HG03457 (cell line): ENCODE results near the gene SLC6A18.
"Not testable (repeated sequence)": the region's sequence is repeated elsewhere in the genome, so short reads cannot be mapped to it uniquely, and the experiment has no call there.

Source experiments
- ATAC-seq: cut with Tn5 transposase; IDR thresholded peaks from one replicate; pipeline ENCODE4 v1.9.1; 2021; ENCODE audit warnings: moderate number of reproducible peaks; ENCODE audit not compliant: unreplicated experiment

The SLC6A18 gene

DNA sequence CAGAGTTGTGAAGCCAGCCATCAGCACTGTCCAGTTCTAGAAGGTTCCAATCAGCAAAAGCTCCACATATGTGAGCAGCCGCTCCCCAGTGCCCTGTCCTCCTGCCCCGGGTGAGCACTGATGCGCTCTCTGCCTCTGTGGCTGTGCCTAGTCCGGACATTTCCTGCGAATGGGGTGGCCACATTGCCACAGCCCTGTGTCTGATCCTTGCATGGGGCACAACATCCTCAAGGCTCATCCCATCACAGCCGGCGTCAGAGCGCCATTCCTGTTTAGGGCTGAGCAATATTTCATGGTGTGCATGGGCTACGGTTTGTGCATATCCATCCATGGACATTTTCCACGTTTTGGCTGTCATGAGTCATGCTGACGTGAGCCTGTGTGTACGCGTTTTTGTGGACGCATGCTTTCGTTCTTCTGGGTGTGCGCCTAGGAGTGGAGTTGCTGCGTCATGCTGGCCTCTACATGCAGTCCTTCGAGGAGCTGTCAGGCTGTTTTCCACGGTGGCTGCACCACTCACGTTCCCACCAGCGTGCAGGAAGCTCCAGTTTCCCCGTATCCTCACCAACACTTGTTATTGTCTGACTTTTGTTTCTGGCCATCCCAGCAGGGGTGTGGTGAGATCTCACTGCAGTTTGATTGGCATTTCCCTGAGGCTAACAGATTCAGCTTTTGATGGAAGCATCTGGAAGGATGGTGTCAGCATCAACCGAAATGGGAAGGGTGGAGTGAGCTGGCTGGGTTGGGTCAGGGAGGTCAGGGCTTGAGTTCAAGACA, 9.7 kb upstream of the SLC6A18 start:
- ATAC-seq: no peak

DNA sequence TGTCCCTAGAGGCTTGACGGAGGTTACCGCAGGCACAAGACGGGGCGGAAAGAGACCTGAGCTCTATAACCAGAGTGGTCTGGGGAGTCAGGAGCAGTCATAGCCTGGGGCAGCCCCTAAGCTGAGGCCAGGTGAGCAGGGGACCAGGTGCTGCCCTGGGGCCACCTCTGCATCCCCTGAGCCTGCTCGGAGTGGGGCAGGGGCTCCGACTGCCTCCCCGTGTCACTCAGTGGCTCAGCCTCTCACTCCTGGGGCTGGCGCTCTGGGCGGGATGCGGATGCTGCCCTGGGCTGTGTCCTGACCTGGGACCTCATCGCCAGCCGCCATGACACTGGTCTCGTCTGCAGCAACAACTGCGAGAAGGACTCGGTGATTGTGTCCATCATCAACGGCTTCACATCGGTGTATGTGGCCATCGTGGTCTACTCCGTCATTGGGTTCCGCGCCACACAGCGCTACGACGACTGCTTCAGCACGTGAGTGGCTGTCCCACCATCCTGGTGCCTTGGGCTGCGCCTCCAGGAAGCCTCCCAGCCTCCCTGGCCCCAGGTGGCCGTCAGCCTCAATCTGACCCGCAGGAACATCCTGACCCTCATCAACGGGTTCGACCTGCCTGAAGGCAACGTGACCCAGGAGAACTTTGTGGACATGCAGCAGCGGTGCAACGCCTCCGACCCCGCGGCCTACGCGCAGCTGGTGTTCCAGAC, 8.8 kb upstream of the SLC6A18 start:
- no peak for ATAC-seq

DNA sequence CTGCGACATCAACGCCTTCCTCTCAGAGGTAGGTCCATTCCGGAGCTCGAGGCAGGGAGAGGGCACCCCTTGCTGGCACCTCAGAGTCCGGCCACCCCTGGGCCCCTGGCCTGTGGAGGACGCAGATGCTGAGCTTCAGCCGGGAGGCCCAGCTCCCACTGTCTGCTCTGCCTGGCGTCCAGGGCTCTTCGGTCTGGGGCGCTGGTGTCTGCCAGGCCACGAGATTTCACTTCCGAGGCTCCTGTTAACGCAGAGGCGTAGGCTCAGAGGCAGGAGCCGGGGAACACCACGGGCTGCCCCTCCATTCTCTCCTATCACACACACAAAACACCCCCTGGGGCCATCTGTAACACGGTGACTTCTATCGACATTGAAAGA, 8.3 kb upstream of the SLC6A18 start:
- ATAC-seq: no peak

DNA sequence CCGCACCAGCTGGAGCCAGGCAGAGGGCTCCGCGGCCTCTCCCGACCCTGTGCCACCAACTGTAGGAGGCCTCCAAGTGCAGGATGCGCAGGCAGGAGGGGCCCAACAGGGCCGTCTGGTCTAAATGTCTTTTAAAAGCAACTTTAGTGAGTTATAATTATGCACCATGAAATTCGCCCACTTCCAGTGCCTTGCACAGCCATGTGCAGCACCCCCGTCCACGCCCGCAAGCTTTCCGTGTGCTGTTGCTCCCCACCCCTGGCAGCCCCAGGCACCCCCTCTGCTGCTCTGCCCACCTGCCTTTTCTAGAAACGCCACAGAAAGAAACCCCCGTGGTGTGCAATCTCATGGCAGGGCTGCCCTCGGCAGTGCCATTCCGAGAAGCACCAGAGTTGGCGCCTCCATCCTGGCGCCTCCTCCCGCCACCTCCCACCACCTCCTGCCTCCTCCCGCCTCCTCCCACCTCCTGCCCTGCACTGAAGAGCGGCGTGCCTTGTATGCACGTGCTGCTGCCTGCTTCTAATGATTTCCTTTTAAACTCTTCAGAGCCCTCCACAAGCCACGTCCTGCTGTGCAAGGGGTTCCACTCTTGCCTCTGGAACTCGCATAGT, 7.5 kb upstream of the SLC6A18 start:
- no peak for ATAC-seq

DNA sequence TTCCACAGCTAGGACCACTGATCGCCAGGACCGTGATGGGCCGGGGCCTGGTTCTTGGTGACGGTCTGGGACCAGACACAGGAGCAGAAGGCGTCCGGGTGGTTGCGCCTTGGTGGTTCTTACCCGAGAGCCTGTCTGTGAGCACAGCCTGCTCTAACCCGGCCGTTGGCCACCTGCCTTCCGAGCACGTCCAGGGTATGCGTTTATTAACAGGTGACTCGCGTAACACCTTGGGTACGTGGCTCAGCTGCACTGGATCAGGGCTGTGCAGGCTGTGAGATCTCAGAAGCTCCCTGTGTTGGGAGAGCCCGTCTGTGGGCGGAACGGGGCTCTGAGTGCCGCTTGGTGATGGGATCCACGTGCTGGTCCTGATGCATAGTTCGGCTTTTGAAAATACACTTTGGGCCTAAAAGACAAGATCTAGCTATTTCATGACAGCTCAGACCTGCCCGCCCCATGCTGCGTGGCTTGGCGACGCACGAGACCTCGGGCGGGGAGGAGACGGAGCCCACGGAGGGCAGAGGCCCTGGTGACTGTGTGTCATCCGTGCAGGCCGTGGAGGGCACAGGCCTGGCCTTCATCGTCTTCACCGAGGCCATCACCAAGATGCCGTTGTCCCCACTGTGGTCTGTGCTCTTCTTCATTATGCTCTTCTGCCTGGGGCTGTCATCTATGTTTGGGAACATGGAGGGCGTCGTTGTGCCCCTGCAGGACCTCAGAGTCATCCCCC, 6.7 kb upstream of the SLC6A18 start:
- ATAC-seq: no peak

DNA sequence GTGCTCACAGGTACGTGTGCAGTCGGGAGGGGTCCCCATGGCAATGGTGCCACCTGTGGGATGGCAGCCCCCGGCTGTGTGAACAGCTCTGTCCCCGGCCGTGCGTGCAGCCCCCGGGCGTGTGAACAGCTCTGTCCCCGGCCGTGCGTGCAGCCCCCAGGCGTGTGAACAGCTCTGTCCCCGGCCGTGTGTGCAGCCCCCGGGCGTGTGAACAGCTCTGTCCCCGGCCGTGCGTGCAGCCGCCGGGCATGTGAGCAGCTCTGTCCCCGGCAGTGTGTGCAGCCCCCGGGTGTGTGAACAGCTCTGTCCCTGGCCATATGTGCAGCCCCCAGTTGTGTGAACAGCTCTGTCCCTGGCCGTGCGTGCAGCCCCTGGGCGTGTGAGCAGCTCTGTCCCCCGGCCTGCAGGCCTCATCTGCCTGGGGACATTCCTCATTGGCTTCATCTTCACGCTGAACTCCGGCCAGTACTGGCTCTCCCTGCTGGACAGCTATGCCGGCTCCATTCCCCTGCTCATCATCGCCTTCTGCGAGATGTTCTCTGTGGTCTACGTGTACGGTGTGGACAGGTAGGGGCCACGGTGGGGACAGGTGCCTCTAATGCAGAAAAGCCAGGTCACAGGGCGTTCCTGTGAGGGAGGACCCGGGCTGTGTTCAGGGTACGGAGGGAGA, 5.9 kb upstream of the SLC6A18 start:
- no peak for ATAC-seq

DNA sequence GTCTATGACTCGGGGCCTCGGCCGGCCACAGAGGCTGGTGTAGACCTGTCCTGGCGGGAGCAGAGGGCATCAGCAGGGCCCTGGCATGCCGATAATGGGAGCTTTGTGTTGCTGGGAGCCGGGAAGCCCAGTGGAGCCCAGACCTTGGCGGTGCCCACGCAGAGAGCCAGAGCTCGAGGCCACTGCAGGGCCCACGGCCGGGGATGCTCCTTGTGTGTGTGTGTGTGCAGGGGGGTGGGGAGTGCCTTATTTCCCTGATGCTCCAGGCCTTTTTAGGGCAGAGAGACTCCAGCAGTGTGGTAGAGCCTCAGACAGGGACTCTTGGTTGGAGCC, 5.4 kb upstream of the SLC6A18 start:
- no peak for ATAC-seq

DNA sequence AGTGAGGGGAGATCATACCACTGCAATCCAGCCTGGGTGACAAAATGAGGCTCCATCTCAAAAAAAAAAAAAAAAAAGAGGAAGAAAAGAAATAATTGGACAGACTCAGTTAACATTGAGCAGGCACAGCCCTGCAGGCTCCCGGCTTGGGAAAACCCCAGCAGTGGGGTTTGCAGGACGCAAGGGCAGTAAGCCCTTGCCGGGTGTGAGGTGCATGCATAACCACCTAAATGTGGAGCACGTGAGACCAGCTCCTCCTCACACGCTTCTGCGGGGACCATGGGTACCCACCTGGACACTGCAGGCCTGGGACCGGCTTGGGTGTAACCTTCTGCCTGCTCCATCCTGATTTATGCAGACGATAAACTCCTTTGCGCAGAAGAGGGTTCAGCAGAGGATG, 4.8 kb upstream of the SLC6A18 start:
- no peak for ATAC-seq

DNA sequence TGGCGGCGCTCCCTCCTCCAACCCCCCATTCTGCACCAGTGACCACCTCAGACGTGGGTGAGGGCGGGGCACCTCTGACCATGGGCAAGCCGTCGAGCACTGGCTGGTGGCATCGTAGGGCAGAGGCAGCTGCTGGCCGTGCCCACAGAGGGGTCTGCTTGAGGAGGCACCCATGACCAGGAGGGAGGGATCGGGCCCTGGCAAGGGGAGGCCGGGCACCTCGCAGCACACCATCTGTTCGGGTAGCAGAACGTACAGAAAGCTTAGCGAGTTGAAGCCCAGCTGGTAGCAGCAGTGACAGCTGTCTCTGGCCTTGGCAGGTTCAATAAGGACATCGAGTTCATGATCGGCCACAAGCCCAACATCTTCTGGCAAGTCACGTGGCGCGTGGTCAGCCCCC, 4.3 kb upstream of the SLC6A18 start:
- no peak for ATAC-seq

DNA sequence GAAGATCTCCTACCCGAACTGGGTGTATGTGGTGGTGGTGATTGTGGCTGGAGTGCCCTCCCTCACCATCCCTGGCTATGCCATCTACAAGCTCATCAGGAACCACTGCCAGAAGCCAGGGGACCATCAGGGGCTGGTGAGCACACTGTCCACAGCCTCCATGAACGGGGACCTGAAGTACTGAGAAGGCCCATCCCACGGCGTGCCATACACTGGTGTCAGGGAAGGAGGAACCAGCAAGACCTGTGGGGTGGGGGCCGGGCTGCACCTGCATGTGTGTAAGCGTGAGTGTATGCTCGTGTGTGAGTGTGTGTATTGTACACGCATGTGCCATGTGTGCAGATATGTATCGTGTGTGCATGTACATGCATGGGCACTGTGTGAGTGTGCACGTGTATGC, 3.5 kb upstream of the SLC6A18 start:
- no peak for ATAC-seq

DNA sequence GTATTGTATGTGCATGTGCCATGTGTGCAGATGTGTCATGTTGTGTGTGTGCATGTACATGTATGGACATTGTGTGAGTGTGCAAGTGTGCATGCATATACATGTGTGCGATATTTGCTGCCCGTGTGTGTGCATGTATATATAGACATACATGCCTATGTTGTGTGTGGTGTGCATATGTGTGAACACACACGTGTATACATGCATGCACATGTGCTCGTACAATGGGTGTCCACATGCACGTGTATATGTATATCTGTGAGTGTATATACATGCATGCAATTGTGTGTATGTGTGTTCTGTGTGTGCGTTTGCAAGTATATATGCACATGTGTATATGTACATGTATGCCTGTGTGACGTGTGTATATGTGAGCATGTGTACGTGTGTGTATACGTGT, 3.0 kb upstream of the SLC6A18 start:
- ATAC-seq: no peak

DNA sequence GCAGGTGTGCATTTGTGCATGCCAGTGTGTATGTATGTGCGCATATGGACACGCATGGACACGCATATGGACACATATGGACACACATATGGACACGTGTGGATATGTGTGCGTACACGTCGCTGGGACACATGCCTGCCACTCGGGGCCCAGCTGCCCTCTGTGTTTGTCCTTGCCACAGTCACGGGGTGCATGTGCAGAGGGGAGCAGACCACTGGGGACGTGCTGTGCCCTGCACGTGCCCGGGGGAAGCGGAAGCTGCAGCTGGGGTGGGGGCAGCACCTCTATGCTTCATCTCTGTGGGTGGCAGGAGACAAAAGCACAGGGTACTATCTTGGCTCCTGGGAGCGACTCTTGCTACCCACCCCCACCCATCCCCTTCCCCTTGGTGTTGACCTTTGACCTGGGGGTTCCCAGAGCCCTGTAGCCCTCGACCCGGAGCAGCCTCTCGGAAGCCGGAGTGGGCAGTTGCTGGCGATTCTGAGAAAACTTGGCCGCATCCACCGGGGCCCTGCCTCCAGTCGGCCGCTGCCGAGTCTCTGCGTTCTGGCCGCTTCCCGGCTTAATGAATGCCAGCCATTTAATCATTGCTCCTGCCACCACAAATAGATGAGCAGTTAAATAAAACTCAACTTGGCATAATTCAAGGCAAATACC, 2.4 kb upstream of the SLC6A18 start:
- ATAC-seq: no peak

DNA sequence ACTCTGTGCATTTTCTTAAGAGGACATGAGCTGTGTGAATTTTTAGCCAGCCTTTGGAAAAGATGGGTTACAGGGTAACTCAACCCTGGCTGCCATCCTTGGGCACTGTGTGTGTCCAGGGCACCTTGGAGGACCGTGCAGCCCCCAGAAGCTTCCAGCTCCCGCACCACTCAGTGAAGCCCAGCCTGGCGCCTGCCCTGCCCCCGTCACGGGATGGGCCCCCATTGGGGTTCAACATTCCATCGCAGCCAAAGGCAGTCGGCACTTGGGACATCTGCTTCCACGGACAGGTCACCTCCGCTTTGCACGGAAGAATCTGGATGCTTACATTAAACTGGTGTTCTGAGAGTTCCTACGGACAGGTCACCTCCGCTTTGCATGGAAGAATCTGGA, 1.9 kb upstream of the SLC6A18 start:
- ATAC-seq: no peak

DNA sequence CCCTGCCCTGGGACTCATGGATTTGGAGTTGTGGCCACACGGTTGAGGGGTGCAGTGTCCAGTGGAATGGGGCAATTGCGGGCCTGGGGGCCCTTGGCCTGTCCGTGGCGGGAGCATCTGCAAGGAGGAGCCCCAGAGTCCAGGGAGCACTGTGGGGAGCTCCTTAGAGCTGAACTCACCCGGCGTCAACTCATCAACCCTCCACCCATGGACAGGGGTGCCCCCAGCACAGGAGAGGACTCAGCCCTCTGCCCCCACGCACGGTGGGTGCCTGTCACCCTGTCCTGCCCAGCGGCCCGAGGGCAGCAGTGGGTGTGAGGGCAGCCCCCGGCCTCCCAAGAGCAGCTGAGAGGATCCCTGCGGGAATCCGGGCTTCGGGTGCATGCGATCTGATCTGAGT, 550 bp upstream of the SLC6A18 start:
- no peak for ATAC-seq

DNA sequence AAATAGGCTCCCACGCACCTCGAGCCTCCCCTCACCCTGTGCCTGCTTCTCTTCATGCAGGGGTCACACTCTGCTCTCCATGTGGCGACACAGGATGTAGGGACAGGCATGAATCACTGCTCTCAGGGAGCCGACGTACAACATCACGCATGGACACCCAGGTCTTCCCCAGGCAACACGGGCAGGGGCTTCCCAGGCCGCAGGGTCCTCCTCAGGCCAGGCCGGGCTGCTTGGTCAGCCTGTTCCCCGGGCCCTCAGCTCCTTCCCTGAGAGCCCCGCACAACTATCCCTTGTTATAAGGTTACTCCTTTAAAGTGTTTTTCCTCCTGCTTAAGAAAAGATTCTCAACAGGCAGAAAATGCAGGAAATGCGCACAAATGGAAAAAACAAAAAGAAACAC, 1.1 kb downstream of the SLC6A18 start:
- no peak for ATAC-seq

DNA sequence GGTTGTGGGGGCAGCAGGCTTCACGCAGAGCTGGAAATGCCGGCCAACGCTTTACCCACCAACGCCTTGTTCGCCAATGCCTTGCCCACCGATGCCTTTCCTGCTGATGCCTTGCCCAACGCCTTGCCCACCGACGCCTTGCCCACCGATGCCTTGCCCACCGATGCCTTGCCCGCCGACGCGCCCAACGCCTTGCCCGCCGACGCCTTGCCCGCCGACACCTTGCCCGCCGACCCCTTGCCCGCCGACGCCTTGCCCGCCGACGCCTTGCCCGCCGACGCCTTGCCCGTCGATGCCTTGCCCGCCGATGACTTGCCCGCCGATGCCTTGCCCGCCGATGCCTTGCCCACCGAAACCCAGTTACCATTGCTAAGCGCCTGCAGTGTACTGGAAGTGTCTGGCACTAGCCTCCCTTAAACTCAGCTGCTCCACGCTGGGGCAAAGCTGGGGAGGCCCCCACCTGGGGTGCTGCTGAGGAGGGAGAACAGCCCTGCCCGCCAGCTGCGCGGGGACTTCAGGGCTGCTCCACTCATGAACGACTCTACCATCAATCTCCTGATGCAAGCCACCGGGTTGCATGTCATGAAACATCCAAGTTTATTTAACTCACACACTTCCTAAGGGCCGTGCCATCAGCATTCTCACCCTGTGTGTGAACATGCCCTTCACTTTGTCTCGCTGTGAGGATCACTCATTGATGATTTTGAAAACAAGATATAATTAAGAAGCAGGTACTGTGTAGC, 1.8 kb downstream of the SLC6A18 start:
- no peak for ATAC-seq

DNA sequence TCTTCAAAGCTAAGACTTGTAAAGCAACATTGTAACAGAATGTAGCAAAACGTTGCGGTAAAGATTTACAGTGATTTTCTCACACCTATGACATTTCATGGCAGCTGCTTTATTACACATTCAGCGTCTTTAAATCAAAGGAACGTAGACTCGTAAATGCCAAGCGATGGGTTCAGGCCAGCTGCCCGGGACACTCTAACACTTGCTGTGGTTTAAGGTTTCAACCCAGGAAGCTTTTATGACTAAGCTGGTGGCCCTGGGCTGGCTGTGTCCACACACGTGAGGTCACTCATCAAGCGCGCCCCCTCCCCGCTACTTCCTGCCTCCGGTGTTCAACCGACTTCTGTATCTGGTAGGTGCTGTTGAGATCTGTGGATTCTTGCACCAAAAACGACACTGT, 2.5 kb downstream of the SLC6A18 start:
- ATAC-seq: no peak

DNA sequence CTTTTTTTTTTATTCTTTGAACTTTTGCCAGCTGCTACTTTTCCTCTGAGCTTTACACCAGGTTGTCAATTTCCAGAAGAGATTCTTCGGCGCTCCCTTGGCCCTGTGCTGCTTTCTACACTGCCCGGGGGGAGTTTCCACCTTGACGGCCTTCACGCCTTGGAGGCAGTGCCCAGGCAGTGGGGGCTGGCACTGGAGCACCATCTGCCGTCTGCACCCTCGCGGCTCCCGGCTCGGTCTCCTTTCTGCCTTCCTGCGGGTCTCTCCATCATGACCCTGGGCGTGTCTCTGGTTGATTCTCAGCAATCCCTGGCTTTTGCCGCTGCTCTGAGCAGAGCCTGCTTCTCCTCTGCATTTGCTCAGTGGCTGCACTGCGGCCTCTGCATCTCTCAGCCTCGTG, 2.9 kb downstream of the SLC6A18 start:
- ATAC-seq: no peak

DNA sequence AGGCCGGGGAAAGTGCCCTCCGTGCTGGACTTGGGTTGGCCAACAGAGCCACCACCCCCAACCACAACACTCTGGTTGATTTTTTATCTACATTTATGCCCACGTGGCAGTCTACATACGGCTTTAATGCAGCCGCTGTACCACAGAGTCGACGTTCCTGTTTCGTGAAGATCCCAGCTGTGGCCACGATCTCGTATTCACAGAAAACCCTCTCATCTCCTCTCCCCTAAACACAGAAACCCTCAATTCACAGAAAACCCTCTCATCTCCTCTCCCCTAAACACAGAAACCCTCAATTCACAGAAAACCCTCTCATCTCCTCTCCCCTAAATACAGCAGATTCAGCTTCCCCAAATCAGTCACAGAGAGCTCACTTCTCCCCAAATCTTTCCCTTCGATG, 3.8 kb downstream of the SLC6A18 start:
- ATAC-seq: not testable (repeated sequence)

DNA sequence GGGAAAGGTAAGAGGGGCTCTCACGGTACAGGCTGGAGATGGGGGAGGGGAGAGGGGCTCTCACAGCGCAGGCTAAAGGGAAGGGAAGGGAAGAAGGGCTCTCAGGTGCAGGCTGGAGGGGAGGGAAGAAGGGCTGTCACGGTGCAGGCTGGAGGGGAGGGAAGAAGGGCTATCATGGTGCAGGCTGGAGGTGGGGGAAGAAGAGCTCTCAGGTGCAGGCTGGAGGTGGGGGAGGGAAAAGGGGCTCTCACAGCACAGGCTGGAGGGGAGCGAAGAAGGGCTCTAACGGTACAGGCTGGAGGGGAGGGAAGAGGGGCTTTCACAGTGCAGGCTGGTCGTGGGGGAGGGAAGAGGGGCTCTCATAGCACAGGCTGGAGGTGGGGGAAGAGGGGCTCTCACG, 4.6 kb downstream of the SLC6A18 start:
- ATAC-seq: no peak
